Activated CD8-positive, alpha-beta memory T cell treated with anti-CD3 and anti-CD28 coated beads for 4 hours (primary cell): ENCODE results near the gene DICER1.

Source experiments
- DNase-seq, 2 donors: peaks; one replicate each; pipeline ENCODE4 v3.0.0-alpha.2; 2020; ENCODE audit warnings: low read depth in 2 of 2

DICER1 gene

GRCh38 chr14:95125221-95125620 lies 32.1 kb downstream of the DICER1 start:
- no peak for DNase-seq

DNA sequence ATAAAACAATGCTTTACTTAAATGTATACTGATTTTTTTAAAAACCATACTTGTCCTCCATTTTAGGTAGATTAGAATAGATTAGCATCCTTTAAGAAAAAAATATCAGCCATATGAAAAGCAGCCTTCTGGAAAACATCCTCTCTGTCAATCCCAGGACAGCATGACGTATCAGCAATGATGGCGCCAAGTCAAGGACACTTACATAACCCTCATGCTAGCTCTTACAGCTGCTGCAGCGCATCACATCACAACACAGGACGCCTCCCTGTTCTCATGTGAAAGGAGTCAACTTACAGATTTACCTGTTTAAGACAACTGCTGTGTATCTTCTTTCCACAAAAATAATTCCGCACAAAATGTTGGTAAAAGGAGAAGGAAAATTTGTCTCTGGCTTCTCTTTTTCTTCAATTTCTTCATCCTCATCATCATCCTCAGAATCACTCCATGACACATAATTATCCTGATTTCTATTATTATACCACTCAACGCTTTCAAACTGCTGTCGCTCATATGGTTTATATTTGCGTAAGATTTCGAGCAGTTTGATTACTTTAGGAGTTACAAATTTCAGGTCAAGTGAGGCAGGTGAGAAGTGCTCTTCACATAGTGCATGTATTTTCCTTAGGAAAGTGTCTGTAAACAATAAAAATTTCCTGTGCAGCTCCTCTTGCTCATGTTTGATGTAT lies 33.3 kb downstream of the DICER1 start:
- no peak for DNase-seq

- no peak for DNase-seq
These were observed 34.7 kb downstream of the DICER1 start for GRCh38 chr14:95122621-95122945.

GRCh38 chr14:95121911-95122620 lies 35.3 kb downstream of the DICER1 start:
- no peak for DNase-seq

DNA sequence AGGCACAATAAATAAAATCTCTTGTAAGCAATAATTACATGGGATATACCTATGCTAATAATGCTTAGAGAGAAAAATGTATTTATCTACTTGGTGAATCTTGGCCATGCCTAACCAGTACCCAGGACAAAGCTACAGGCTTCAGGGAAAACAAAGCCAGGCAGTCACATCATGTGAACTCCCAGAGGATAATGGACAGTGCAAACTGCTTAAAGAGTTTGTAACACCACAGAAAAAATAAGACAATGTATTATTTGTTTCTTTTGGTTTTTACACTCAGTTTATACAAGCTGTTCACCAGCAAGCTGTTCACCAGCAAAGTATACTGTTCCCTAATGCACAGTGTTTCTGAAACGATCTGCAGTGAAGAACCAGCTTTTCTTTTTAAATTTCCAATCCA lies 38.0 kb downstream of the DICER1 start:
- no peak for DNase-seq

DNA sequence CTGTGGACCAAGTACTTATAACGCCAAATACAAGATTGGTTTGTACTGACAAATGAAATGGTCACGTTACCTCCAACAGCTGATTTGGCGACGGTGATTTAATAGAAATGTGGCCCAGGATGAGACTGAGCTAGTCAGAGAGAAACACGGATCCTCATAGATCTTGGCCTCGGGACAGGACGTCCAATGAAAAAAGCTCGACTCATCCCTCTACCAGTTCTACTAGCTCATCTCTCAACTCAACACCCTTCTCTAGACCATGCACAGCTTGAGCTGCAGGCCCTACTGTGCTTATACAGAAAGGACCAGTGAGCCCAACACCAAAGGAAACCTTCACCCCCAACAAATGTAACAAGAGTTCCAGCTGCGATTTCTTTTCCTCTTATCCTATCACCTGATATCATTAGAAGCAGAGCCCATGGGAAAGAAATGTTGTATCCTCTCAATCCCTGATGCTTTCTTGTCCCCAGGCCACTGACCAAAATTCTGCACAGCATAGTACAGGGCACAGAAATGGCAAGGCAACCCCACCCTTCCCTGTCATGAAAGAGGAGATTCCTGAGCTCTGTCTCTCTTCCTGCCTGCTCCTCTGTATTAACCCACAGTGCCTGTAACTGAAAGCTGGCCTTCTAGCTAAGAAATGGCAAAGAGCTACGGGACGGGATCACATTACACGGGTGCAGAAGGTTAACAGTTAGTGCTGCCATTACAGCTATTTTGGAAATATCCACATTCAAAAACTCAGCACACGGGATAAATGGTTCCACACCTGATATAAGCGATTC lies 39.2 kb downstream of the DICER1 start:
- no peak for DNase-seq

DNA sequence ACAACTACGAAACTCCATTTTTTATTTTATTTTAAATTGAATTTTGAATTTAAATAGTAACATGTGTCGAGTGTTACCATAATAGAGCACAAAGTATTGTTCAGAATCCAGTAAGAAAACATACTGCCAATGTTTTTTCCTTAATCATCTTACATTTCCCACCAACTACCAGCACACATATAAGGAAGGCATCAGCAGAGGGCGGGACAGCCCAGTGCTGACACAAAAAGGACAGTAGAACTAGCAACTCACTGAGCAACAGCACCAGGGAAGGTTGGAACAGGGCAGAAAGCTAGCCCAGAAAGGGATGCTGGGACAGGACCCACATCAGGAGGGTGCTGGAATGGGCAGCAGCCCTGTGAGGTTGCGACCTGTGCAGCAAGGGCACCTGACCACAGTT lies 43.9 kb downstream of the DICER1 start:
- no peak for DNase-seq

GRCh38 chr14:95111507-95112164 lies 45.7 kb downstream of the DICER1 start:
- DNase-seq = no peak

DNA sequence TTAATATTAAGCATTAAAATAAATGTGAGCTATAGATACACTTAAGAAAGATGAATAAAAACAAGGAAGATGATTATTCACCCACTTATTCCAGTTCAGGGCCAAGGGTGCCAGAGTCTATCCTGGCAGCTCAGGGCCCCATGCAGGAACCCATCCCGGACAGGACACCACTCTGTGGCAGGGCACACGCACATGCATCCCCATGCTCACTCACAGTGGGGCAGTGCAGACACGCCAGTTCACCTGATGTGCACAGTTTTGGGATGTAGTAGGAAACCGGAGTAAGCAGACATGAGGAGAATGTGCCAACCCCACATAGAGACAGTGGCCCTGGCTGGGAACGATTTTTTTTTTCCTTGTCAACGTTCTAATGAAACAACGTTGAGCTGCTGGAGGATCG lies 47.2 kb downstream of the DICER1 start:
- no peak for DNase-seq

GRCh38 chr14:95107711-95108110 lies 49.6 kb downstream of the DICER1 start:
- DNase-seq = no peak

DNA sequence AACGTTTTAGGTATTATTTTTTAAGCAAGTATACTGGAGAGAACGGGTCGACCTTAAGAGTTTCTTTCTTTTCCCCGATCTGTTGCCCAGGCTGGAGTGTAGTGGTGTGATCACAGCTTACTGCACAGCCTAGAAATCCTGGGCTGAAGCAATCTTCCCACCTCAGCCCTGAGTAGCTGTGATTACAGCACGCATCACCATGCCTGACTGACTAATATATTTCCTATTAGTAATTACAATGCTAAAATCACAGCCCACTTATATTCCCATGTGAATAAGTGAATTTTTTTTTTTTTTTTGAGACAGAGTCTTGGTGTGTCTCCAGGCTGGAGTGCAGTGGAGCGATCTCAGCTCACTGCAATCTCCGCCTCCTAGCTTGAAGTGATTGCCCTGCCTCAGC lies 50.4 kb downstream of the DICER1 start:
- DNase-seq = no peak

GRCh38 chr14:95104911-95105310 lies 52.4 kb downstream of the DICER1 start:
- no peak for DNase-seq

DNA sequence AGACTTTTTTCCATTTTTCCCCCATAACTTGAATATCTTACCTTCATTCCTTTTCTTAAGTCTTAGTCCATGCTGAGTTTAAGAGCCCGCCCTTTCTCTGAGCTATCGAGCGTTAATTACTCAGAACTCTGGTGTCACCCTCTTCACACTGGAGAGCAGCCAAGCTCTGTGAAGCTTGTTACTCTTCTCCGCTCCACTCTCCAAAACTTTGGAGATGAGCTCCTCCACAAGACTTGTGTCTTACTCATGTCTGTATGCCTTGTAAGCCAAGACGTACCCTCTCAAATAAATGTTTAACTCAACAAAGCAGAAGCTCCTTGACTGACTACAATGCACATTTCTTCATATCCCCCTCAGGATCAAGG lies 54.7 kb downstream of the DICER1 start:
- DNase-seq = no peak

GRCh38 chr14:95101736-95102679 lies 55.3 kb downstream of the DICER1 start:
- DNase-seq = no peak

DNA sequence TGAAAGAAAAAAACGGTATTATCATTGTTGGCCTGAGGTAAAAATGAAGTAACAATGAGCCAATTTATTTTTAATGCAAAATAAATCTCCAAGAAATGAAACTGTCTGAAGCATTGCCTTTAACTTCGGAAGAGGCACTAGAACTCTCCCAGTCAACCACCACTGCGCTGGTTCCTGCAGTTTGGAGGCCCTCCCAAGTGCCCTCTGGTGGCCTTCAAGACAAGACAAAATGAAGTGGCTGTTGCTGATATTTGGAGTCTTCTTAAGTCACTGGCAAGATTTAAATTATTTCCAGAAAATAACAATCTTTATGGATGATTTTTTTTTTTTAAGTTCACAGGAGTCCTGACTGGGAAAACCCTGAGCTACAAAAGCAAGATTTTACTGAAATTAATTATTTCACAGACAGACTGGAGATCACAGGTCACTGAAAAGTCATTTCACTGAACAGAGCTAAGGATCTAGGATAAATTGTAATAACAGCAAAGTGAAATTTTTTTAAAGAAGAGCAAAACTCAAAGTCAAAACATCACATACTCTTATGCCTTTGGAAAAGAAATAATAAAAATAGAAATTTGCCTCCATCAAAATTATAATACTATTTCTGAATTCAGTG lies 58.2 kb downstream of the DICER1 start:
- DNase-seq = peak in 1 of 2 donors; percentile 7

GRCh38 chr14:95097385-95097784 lies 59.9 kb downstream of the DICER1 start:
- DNase-seq = no peak

GRCh38 chr14:95096476-95096875 lies 60.9 kb downstream of the DICER1 start:
- DNase-seq = no peak

DNA sequence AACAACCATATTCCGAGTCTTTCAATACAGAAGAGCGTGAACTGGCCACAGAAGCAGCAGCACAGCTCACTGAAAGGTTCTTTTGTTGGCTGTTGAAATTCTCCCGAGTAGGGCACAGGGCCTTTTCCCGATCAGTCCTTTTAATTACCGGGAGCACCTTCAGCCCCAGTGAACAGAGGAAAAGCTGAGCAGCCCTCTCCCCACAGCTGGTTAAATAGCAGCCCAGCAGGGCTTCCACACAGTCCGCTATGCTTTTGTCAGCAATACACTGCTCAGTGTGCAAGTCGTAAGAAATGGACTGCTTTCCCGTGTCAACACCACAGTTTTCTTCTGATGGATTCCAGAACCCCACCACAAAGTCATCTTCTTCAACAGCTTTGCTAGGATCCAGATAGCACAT lies 61.3 kb downstream of the DICER1 start:
- DNase-seq = no peak

DNA sequence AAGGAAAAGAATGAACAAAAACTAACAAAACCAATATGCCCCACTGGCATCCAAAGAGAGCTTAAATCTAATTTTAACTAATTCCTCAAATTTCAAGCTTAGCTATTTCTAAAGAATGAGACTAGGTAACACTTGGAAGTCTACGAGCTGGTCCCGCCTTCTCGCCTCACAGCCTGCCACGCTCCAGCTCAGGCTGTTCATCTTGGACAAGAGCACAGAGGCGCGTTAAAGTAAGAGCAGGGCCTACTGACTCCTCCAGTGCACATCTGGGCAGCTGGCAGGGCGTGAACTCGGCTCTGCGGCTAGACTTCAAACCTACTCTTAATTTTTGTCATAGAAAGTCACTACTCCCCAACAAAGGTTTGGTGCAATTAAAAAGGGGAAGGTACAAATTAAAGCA lies 64.6 kb downstream of the DICER1 start:
- no peak for DNase-seq

DNA sequence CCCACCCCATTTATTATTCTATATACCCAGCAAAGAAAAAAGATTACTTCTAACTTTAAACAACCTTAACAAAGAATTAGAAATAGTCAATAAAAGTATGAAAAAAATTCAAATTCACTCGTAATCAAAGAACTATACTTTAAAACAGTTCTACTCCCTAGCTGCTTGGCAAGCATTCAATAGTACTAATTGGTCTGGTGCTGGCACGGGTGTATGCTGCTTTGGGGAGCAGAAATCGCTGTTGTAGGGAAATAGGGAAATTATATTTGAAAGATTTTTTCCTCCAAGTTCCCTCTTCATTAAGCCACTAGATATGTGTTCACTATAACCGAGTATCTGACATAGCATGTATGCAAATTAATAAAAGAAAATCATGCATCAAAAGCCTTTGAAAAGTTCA lies 65.7 kb downstream of the DICER1 start:
- no peak for DNase-seq

DNA sequence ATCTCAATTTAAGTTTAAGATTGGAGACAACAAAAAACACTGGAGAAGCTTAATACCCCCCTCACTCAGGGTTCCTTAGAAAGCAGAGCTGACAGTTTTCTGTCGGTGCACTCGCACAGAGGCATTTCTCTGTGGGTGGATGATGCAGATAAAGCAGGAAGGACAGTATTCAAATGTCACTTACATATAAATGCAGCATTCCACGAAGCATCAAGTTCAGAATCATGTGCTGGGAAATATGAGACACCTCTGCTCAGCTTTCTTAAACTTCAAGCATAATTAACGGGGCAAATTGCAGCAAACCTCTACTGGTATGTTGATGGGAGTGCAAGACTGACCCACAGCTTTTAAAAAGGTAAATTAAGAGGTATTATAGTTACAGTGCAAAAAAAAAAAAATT lies 68.7 kb downstream of the DICER1 start:
- no peak for DNase-seq
